ENCODE data around the gene PLBD1.

- TF ChIP-seq CTCF (conservative IDR thresholded peaks at IDR 0.05; ENCODE audit: low read length) (no peak), EZH2phosphoT487 (IDR thresholded peaks at IDR 0.05; ENCODE audit: borderline replicate concordance, low read depth, low read length) (no peak)
Observed at GRCh38 chr12:14561677-14562238, 5.9 kb downstream of the PLBD1 start.
